B cell (primary cell): Measurements from ENCODE around the gene OR4A15. TPM values are rescaled to one million over a fixed set of nuclear protein-coding genes. Genes with fewer than 3 reads are reported as not detected.

Experiments
- ATAC-seq: fragments of 200-7000 bp; cut with Tn5 transposase; one replicate; pipeline ENCODE4 v1.10.0; 2021; ENCODE audit warnings: low read depth, mild to moderate bottlenecking, moderate number of reproducible peaks, moderate library complexity
- CTCF ChIA-PET: fragments of 350-600 bp; sonication (Branson Sonifier 250); formaldehyde crosslinking; loops from one replicate; lab custom pipeline; 2021; ENCODE audit warnings: antibody characterized with exemption, inconsistent platforms; lab: Charles Lee
- POLR2A ChIA-PET: fragments of 350-600 bp; sonication (Branson Sonifier 250); formaldehyde crosslinking; loops from one replicate; lab custom pipeline; 2021; ENCODE audit warnings: antibody characterized with exemption; lab: Charles Lee
- DNase-seq: peaks from one replicate; pipeline ENCODE4 v3.0.0; 2013
- H2AFZ ChIP-seq: 2 replicates; pipeline ENCODE4 v1.6.1; 2012; ENCODE audit warnings: mild to moderate bottlenecking, low read depth, low read length; ENCODE audit not compliant: insufficient read depth, poor library complexity, severe bottlenecking
- H3K27ac ChIP-seq, 2 donors: 1 replicate in 1 of 2; 2 replicates in 1 of 2; pipeline ENCODE4 v1.5.1; 2012 to 2013; ENCODE audit warnings: low read length in 2 of 2, mild to moderate bottlenecking in 2 of 2, moderate library complexity in 1 of 2
- H3K27me3 ChIP-seq, 4 experiments: fragments of 200-600 bp in 1 of 4; sonication (generic) in 1 of 4; replicated peaks in 1 of 4; 1 replicate in 2 of 4; 2 replicates in 2 of 4; pipeline versions ENCODE4 v1.6.1 to v1.7.0; 2013 to 2016; ENCODE audit warnings: low read length in 3 of 4, mild to moderate bottlenecking in 2 of 4, mixed read lengths in 1 of 4, moderate library complexity in 1 of 4; ENCODE audit not compliant: insufficient read depth in 4 of 4, control insufficient read depth in 3 of 4; ENCODE audit errors: control extremely low read depth in 1 of 4
- H3K36me3 ChIP-seq, 2 experiments: replicated peaks in 1 of 2; 1 replicate in 1 of 2; 2 replicates in 1 of 2; pipeline versions ENCODE4 v1.6.1 to v1.7.1; 2013; ENCODE audit warnings: low read length in 1 of 2; ENCODE audit not compliant: insufficient read depth in 2 of 2, control insufficient read depth in 1 of 2; ENCODE audit errors: control extremely low read depth in 1 of 2, extremely low read depth in 1 of 2
- H3K4me1 ChIP-seq, 2 donors: fragments of 200-600 bp in 1 of 2; sonication (generic) in 1 of 2; 1 replicate in 1 of 2; 2 replicates in 1 of 2; pipeline versions ENCODE4 v1.5.1 to v1.6.1; 2013 to 2017; ENCODE audit warnings: low read length in 2 of 2; ENCODE audit not compliant: control insufficient read depth in 2 of 2, insufficient read depth in 2 of 2
- H3K4me2 ChIP-seq: replicated peaks from 2 replicates; pipeline ENCODE3; 2012; ENCODE audit warnings: mild to moderate bottlenecking, low read depth, low read length; ENCODE audit not compliant: poor library complexity, severe bottlenecking
- H3K4me3 ChIP-seq, 5 experiments: fragments of 200-600 bp in 1 of 5; sonication (generic) in 1 of 5; 1 replicate in 3 of 5; 2 replicates in 2 of 5; pipeline versions ENCODE4 v1.5.1 to v1.7.0; 2011 to 2016; ENCODE audit warnings: low read length in 4 of 5, mild to moderate bottlenecking in 4 of 5, low read depth in 2 of 5, control low read depth in 1 of 5, moderate library complexity in 1 of 5; ENCODE audit not compliant: insufficient read depth in 1 of 5; ENCODE audit errors: control extremely low read depth in 1 of 5, extremely low read depth in 1 of 5
- H3K79me2 ChIP-seq: fragments of 200-600 bp; sonication (generic); one replicate; pipeline ENCODE4 v1.6.0; 2016; ENCODE audit warnings: low read length; ENCODE audit not compliant: control insufficient read depth, insufficient read depth
- H3K9ac ChIP-seq: fragments of 200-600 bp; sonication (generic); 2 replicates; pipeline ENCODE4 v1.6.1; 2017; ENCODE audit warnings: mild to moderate bottlenecking, low read length, moderate library complexity
- H3K9me3 ChIP-seq, 3 donors: one replicate each; pipeline versions ENCODE4 v1.6.1 to v1.7.1; 2013; ENCODE audit warnings: low read length in 2 of 3; ENCODE audit not compliant: control insufficient read depth in 2 of 3, insufficient read depth in 1 of 3; ENCODE audit errors: control extremely low read depth in 1 of 3
- H4K20me1 ChIP-seq: 2 replicates; pipeline ENCODE4 v1.6.0; 2012; ENCODE audit warnings: mild to moderate bottlenecking, low read length; ENCODE audit not compliant: insufficient read depth, control insufficient read depth, poor library complexity, severe bottlenecking
- H3K27ac Mint-ChIP-seq: one replicate; pipeline ENCODE4 v1.8.0; 2021; ENCODE audit warnings: mixed read lengths
- H3K27me3 Mint-ChIP-seq: one replicate; pipeline ENCODE4 v1.8.0; 2021; ENCODE audit warnings: mixed read lengths
- H3K4me1 Mint-ChIP-seq: one replicate; pipeline ENCODE4 v1.8.0; 2021; ENCODE audit warnings: mixed read lengths
- H3K4me3 Mint-ChIP-seq: one replicate; pipeline ENCODE4 v1.8.0; 2021; ENCODE audit warnings: mixed read lengths
- H3K9me3 Mint-ChIP-seq: one replicate; pipeline ENCODE4 v1.8.0; 2022; ENCODE audit warnings: mixed read lengths; ENCODE audit not compliant: insufficient read depth
- CTCF ChIP-seq: fragments of 200-600 bp; IDR thresholded peaks from one replicate; pipeline ENCODE4 v1.8.0; 2022; ENCODE audit warnings: antibody characterized with exemption, mild to moderate bottlenecking
- EZH2 ChIP-seq: IDR thresholded peaks from 2 replicates; pipeline ENCODE4 v1.6.1; 2012; ENCODE audit warnings: borderline replicate concordance, low read depth, mild to moderate bottlenecking, moderate library complexity, low read length; ENCODE audit not compliant: insufficient read depth, poor library complexity, severe bottlenecking
- WGBS: methylation state at CpG from one replicate; pipeline ENCODE4 v1.1.5; 2013; ENCODE audit warnings: missing lambda C conversion rate; ENCODE audit not compliant: insufficient coverage; 5-methylcytosine and 5-hydroxymethylcytosine counted together
- intact Hi-C: fragments of 100-400 bp; cut with micrococcal nuclease; formaldehyde crosslinking; loops from one replicate; pipeline ENCODE4 v1.10.0; 2022
- polyA plus RNA-seq: library from polyadenylated mRNA; depleted of rRNA; stranded (reverse); fragments of >200 nt; gene quantifications from 2 replicates; pipeline ENCODE4 v1.2.3, GENCODE V29; 2012
- small RNA-seq: library from RNA; depleted of rRNA; stranded (forward); fragments of <200 nt; gene quantifications from one replicate; pipeline ENCODE3, GENCODE V24; 2012; ENCODE audit warnings: low replicate concordance, low read depth; ENCODE audit not compliant: insufficient read length
- total RNA-seq, 2 donors: library from RNA; stranded (reverse); fragments of 120-200 nt in 1 of 2; gene quantifications; 1 replicate in 1 of 2; 2 replicates in 1 of 2; pipeline versions ENCODE4 v1.2.3 to v1.2.4, GENCODE V29; 2013 to 2022

OR4A15 gene
- total and polyA plus RNA-seq, 2 donors (not counting 1 experiment from before 2014, with no cell fraction given), result not detected

GRCh38 chr11:55401011-55401410, 33.2 kb downstream of the OR4A15 start:
- POLR2A ChIA-PET, result no interaction called here
- Mint-ChIP-seq H3K27me3 (no peaks in the 10 kb centered on the region), H3K4me1 (no peaks in the 10 kb centered on the region), H3K27ac (no peak overlapping the region), H3K9me3 (peaks cover 6% of the 10 kb centered on the region), H3K4me3 (no peak overlapping the region)
- CTCF ChIA-PET, result no interaction called here
- Histone ChIP-seq H3K4me3 (no peak overlapping the region), H3K9ac (no peak overlapping the region), H3K27me3 (no peaks in the 10 kb centered on the region), H3K4me2 (no peak overlapping the region), H3K4me1 (no peaks in the 10 kb centered on the region), H3K36me3 (no peaks in the 10 kb centered on the region), H2AFZ (no peak overlapping the region), H3K9me3 (peaks cover 0 to 7% (median 1%) of the 10 kb centered on the region in 3 donors), H3K79me2 (no peaks in the 10 kb centered on the region), H3K27ac (no peak overlapping the region), H4K20me1 (no peaks in the 10 kb centered on the region)
- DNase-seq (no peak), ATAC-seq (no peak)
- TF ChIP-seq EZH2, result no peak
- no peak for TF ChIP-seq CTCF
- intact Hi-C loops, result no loop called here
- no CpG with 5 or more reads among the region's 1 CpG for WGBS

Small RNAs within 50 kb of the gene (small RNA-seq; reads per million reads assigned to genes)
- gene OR4X7P, result not detected

Other genes starting within 250 kb of the OR4A15 start
- not detected in 2 replicates for gene TRIM48, start 105.8 kb upstream of the OR4A15 start, total RNA-seq
- gene TRIM48, start 105.8 kb upstream of the OR4A15 start, polyA plus RNA-seq, result not detected in 2 replicates
- gene OR4A16, start 24.8 kb upstream of the OR4A15 start, total RNA-seq, result not detected in 2 replicates
- not detected in 2 replicates for gene OR4A16, start 24.8 kb upstream of the OR4A15 start, polyA plus RNA-seq
- gene OR4C15, start 186.5 kb downstream of the OR4A15 start, total RNA-seq, result not detected in 2 replicates
- gene OR4C15, start 186.5 kb downstream of the OR4A15 start, polyA plus RNA-seq, result not detected in 2 replicates
- not detected in 2 replicates for gene OR4C16, start 204.2 kb downstream of the OR4A15 start, total RNA-seq
- not detected in 2 replicates for gene OR4C16, start 204.2 kb downstream of the OR4A15 start, polyA plus RNA-seq
- gene OR4C11, start 239.7 kb downstream of the OR4A15 start, total RNA-seq, result not detected in 2 replicates
- not detected in 2 replicates for gene OR4C11, start 239.7 kb downstream of the OR4A15 start, polyA plus RNA-seq